Measurements from ENCODE around the gene KANSL1.
"Not testable (repeated sequence)": the region's sequence is repeated elsewhere in the genome, so short reads cannot be mapped to it uniquely, and the experiment has no call there.

Gene KANSL1

DNA sequence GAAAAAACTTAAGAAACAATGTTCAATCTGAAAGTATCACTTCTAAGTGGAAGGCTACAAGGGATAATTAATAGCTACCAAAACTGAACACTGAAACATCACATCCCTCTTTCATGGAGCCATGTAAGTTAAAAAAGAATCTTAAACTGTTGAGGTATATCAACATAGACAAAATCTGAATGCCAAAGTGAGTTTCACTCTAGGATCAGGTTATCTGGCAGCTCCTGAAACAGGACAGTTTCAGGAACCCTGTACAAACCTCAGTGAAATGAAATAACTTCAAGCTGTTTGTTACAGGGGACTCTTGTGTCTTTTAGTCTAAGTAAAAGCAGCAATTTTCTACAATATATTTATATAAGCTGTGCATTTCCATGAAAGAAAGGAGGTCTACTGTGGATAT, 73.2 kb downstream of the KANSL1 start:
- no peaks in the 10 kb centered on the region for H3K9me3 ChIP-seq (ENCODE audit: control insufficient read depth in 1 of 2, low read length in 2 of 2)
- H3K36me3 ChIP-seq (ENCODE audit: control insufficient read depth in 1 of 2, insufficient read depth in 2 of 2, low read length in 2 of 2): no peaks in the 10 kb centered on the region
- peaks cover 25 to 28% of the 10 kb centered on the region in 2 donors for H3K4me1 ChIP-seq (ENCODE audit: control insufficient read depth in 1 of 2, insufficient read depth in 2 of 2, low read length in 2 of 2)
- H3K27me3 ChIP-seq (ENCODE audit: control insufficient read depth in 1 of 2, insufficient read depth in 2 of 2, low read length in 2 of 2): no peaks in the 10 kb centered on the region
- no peak overlapping the region for H3K27ac ChIP-seq (ENCODE audit: low read depth, low read length)
- H3K4me3 ChIP-seq (ENCODE audit: low read depth in 1 of 2, low read length in 2 of 2): no peak overlapping the region
- H3K9ac ChIP-seq (ENCODE audit: low read depth in 1 of 2, low read length in 2 of 2): no peak overlapping the region

DNA sequence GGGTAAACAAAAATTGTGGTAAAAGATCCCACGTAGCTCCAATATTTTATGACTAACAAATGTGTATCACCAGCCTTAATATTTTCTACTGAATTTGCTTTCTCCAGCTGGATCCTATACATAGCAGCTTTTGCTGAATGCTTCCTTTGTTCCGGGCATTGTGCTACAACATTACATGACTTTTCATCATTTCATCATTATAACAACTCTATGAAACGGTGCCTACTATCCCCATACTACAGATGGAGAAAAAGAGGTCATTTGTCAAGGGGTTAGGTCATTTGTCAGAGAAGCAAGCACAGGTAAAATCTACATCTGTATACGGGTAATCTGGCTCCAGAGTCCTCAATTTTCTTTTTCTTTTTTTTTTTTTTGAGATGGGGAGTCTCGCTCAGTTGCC, 74.3 kb downstream of the KANSL1 start:
- Histone ChIP-seq H3K4me3 (ENCODE audit: low read depth in 1 of 2, low read length in 2 of 2) (no peak overlapping the region), H3K9ac (ENCODE audit: low read depth in 1 of 2, low read length in 2 of 2) (no peak overlapping the region), H3K4me1 (ENCODE audit: control insufficient read depth in 1 of 2, insufficient read depth in 2 of 2, low read length in 2 of 2) (peaks cover 24 to 28% of the 10 kb centered on the region in 2 donors), H3K27ac (ENCODE audit: low read depth, low read length) (no peak overlapping the region), H3K36me3 (ENCODE audit: control insufficient read depth in 1 of 2, insufficient read depth in 2 of 2, low read length in 2 of 2) (no peaks in the 10 kb centered on the region), H3K9me3 (ENCODE audit: control insufficient read depth in 1 of 2, low read length in 2 of 2) (no peaks in the 10 kb centered on the region), H3K27me3 (ENCODE audit: control insufficient read depth in 1 of 2, insufficient read depth in 2 of 2, low read length in 2 of 2) (no peaks in the 10 kb centered on the region)

DNA sequence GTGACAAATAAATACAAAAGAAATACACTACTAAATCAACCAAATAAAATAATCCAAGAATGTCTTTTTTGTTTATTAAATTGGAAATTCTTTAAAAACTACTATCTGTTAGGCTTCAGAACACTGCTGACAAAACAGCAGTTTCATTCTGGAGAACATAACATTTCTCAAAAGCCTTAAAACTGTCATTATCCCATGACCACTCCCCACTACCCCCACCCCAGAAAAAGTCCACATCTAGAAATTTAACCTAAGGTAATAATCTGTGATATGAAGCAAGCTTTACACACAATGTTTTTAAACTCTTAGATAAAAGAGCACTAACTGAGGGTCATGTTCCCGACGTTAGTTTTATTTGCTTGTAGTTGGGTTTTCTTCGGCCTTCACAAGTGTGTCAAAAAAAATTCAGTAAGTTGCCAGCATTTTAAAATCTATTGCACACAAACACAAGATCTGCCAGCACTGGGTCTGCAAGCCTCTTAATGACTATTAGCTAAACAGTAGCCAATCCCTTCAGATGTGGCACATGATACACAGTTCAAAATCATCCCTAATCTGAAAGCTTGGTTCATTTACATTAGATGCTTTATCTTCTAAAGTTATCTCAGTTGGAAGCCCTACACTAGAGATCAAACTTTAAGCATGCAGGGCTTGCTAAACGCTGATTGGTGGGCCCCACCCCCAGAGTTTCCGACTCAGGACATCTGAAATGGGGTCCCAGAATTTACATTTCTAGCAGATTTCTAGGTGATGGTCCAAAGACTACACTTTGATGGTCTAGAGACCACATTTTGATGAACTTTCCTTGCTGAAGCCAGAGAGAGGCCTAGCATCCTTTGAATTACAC, 75.2 kb downstream of the KANSL1 start:
- no peaks in the 10 kb centered on the region for H3K27me3 ChIP-seq (ENCODE audit: control insufficient read depth in 1 of 2, insufficient read depth in 2 of 2, low read length in 2 of 2)
- no peaks in the 10 kb centered on the region for H3K36me3 ChIP-seq (ENCODE audit: control insufficient read depth in 1 of 2, insufficient read depth in 2 of 2, low read length in 2 of 2)
- H3K4me3 ChIP-seq (ENCODE audit: low read depth in 1 of 2, low read length in 2 of 2): no peak overlapping the region
- H3K9me3 ChIP-seq (ENCODE audit: control insufficient read depth in 1 of 2, low read length in 2 of 2): no peaks in the 10 kb centered on the region
- peaks cover 24 to 28% of the 10 kb centered on the region in 2 donors for H3K4me1 ChIP-seq (ENCODE audit: control insufficient read depth in 1 of 2, insufficient read depth in 2 of 2, low read length in 2 of 2)
- H3K27ac ChIP-seq (ENCODE audit: low read depth, low read length): no peak overlapping the region
- H3K9ac ChIP-seq (ENCODE audit: low read depth in 1 of 2, low read length in 2 of 2): no peak overlapping the region

DNA sequence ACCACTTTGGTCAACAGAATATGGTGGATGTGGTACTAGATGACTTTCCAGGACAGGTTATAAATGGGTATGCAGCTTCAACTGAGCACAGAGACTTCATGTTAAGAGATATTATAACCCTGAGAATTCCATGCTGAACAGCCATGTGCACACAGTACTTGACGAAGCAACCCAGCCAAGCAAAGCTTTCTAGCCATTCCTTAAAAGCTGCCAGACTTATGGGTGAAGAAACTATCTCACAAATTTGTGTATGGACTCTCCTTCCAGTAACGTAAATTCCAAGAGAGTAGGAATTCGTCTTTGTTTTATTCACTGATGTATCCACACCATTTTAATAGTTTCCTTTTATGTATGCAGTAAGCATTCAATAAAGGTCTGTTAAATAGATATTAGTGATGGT, 76.1 kb downstream of the KANSL1 start:
- peaks cover 17 to 20% of the 10 kb centered on the region in 2 donors for H3K4me1 ChIP-seq (ENCODE audit: control insufficient read depth in 1 of 2, insufficient read depth in 2 of 2, low read length in 2 of 2)
- H3K36me3 ChIP-seq (ENCODE audit: control insufficient read depth in 1 of 2, insufficient read depth in 2 of 2, low read length in 2 of 2): no peaks in the 10 kb centered on the region
- no peak overlapping the region for H3K4me3 ChIP-seq (ENCODE audit: low read depth in 1 of 2, low read length in 2 of 2)
- H3K9ac ChIP-seq (ENCODE audit: low read depth in 1 of 2, low read length in 2 of 2): no peak overlapping the region
- H3K9me3 ChIP-seq (ENCODE audit: control insufficient read depth in 1 of 2, low read length in 2 of 2): no peaks in the 10 kb centered on the region
- no peaks in the 10 kb centered on the region for H3K27me3 ChIP-seq (ENCODE audit: control insufficient read depth in 1 of 2, insufficient read depth in 2 of 2, low read length in 2 of 2)
- H3K27ac ChIP-seq (ENCODE audit: low read depth, low read length): no peak overlapping the region

DNA sequence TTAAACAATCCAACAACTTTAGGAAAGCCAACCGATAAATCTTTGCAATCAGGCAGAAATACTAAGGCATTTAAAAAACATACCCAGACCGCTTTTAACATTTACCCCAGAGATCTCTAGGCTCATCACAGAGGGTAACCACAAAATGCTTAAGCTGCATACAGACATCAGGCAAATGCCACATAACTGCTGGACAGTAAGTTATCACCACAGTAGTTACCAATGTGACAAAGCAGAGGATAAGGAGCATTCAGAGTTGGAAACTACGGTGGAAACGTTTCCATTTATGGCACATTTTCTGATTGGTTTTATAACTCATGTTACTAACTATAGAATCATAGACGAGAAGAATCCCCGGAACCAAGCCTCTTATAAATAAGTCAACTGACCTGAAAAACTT, 77.5 kb downstream of the KANSL1 start:
- H3K9ac ChIP-seq (ENCODE audit: low read depth in 1 of 2, low read length in 2 of 2): no peak overlapping the region
- H3K4me3 ChIP-seq (ENCODE audit: low read depth in 1 of 2, low read length in 2 of 2): no peak overlapping the region
- H3K9me3 ChIP-seq (ENCODE audit: control insufficient read depth in 1 of 2, low read length in 2 of 2): no peaks in the 10 kb centered on the region
- H3K27ac ChIP-seq (ENCODE audit: low read depth, low read length): no peak overlapping the region
- peaks cover 8 to 9% of the 10 kb centered on the region in 2 donors for H3K4me1 ChIP-seq (ENCODE audit: control insufficient read depth in 1 of 2, insufficient read depth in 2 of 2, low read length in 2 of 2)
- H3K27me3 ChIP-seq (ENCODE audit: control insufficient read depth in 1 of 2, insufficient read depth in 2 of 2, low read length in 2 of 2): no peaks in the 10 kb centered on the region
- H3K36me3 ChIP-seq (ENCODE audit: control insufficient read depth in 1 of 2, insufficient read depth in 2 of 2, low read length in 2 of 2): no peaks in the 10 kb centered on the region

DNA sequence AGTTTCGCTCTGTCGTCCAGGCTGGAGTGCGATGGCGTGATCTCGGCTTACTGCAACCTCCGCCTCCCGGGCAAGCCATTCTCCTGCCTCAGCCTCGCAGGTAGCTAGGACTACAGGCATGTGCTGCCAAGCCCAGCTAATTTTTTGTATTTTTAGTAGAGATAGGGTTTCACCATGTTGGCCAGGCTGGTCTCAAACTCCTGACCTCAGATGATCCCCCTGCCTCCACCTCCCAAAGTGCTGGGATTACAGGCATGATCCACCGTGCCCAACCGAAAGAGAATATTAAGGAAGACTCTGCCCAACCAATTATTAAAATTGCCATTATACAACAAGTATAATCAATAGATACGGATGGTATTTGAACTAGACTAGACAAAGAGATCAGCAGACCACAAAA, 82.0 kb downstream of the KANSL1 start:
- not testable (repeated sequence) for H3K9ac ChIP-seq (ENCODE audit: low read depth in 1 of 2, low read length in 2 of 2); H3K27me3 ChIP-seq (ENCODE audit: control insufficient read depth in 1 of 2, insufficient read depth in 2 of 2, low read length in 2 of 2); H3K4me3 ChIP-seq (ENCODE audit: low read depth in 1 of 2, low read length in 2 of 2); H3K27ac ChIP-seq (ENCODE audit: low read depth, low read length); H3K9me3 ChIP-seq (ENCODE audit: control insufficient read depth in 1 of 2, low read length in 2 of 2); H3K36me3 ChIP-seq (ENCODE audit: control insufficient read depth in 1 of 2, insufficient read depth in 2 of 2, low read length in 2 of 2)
- H3K4me1 ChIP-seq (ENCODE audit: control insufficient read depth in 1 of 2, insufficient read depth in 2 of 2, low read length in 2 of 2): peaks cover 15 to 19% of the 10 kb centered on the region in 2 donors

DNA sequence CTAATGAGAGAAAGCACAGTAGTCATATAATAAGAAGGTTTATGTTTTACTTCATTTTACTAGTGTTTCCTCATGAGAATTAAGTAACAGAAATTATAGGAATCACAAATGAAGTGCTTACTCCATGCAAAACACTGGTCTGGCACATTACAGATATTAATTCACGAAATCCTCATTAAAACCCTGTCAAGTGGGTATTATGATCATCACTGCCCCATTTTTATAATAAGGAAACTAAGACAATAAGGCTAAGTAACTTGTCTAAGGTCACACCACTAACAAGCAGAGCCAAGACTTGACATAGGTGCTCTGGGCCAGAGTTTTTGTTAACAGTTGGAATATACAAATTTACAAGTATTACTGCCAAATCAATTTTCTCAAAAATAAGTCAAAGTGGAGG, 83.0 kb downstream of the KANSL1 start:
- Histone ChIP-seq H3K27me3 (ENCODE audit: control insufficient read depth in 1 of 2, insufficient read depth in 2 of 2, low read length in 2 of 2) (no peaks in the 10 kb centered on the region), H3K9me3 (ENCODE audit: control insufficient read depth in 1 of 2, low read length in 2 of 2) (no peaks in the 10 kb centered on the region), H3K4me1 (ENCODE audit: control insufficient read depth in 1 of 2, insufficient read depth in 2 of 2, low read length in 2 of 2) (peaks cover 15 to 19% of the 10 kb centered on the region in 2 donors), H3K9ac (ENCODE audit: low read depth in 1 of 2, low read length in 2 of 2) (no peak overlapping the region), H3K27ac (ENCODE audit: low read depth, low read length) (no peak overlapping the region), H3K36me3 (ENCODE audit: control insufficient read depth in 1 of 2, insufficient read depth in 2 of 2, low read length in 2 of 2) (no peaks in the 10 kb centered on the region), H3K4me3 (ENCODE audit: low read depth in 1 of 2, low read length in 2 of 2) (no peak overlapping the region)

DNA sequence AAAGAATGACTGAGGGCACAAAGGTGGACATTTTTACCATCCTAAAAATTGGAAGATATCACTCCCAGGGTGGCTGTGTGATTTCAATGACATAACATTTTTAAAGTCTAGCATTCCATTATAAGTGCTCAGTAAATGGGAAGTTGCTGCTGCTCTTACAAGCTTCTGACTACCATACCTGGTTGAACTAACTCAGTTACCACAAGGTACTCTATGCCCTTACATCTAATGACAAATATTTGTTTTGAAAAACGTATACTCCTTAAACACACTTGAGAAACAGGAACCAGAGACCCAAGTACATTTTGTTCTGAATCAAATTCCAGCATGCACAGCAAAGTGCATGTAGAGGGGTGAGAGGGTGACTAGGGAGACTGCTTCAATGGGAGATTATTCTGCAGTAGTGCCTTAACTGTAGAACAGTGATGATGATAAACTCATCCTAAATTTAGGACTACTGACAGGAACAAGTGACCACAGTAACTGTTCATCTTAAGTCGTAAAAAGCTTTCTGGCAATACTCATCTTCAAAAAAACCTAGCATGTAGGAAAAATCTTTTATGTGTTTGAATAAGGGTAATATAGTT, 83.5 kb downstream of the KANSL1 start:
- Histone ChIP-seq H3K27me3 (ENCODE audit: control insufficient read depth in 1 of 2, insufficient read depth in 2 of 2, low read length in 2 of 2) (no peaks in the 10 kb centered on the region), H3K9ac (ENCODE audit: low read depth in 1 of 2, low read length in 2 of 2) (no peak overlapping the region), H3K9me3 (ENCODE audit: control insufficient read depth in 1 of 2, low read length in 2 of 2) (no peaks in the 10 kb centered on the region), H3K36me3 (ENCODE audit: control insufficient read depth in 1 of 2, insufficient read depth in 2 of 2, low read length in 2 of 2) (no peaks in the 10 kb centered on the region), H3K27ac (ENCODE audit: low read depth, low read length) (no peak overlapping the region), H3K4me3 (ENCODE audit: low read depth in 1 of 2, low read length in 2 of 2) (no peak overlapping the region), H3K4me1 (ENCODE audit: control insufficient read depth in 1 of 2, insufficient read depth in 2 of 2, low read length in 2 of 2) (peaks cover 15 to 19% of the 10 kb centered on the region in 2 donors)

DNA sequence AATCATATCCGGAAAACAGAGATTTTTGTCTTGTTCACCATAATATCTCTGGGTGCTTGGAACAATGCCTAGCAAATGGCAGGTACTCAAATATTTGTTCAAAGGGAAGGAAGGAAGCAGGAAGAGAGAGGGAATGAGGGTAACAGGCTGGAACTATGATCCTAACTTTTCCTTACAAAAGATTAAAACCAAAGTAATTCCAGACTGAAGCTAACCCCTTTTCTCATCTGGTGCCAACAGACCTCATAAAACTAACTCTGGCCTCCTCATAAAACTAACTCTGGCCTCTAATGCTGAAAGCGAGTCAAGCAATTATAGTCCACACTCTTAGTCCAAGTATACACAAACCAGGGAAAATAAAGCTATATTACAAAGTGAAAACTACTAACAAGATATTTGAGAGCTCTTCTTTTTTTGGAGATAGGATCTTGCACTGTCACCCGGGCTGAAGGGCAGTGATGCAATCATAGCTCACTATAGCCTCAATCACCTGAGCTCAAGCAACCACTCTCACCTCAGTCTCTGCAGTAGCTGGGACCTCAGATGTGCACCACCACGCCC, 84.6 kb downstream of the KANSL1 start:
- Histone ChIP-seq H3K4me3 (ENCODE audit: low read depth in 1 of 2, low read length in 2 of 2) (no peak overlapping the region), H3K36me3 (ENCODE audit: control insufficient read depth in 1 of 2, insufficient read depth in 2 of 2, low read length in 2 of 2) (no peaks in the 10 kb centered on the region), H3K9me3 (ENCODE audit: control insufficient read depth in 1 of 2, low read length in 2 of 2) (no peaks in the 10 kb centered on the region), H3K4me1 (ENCODE audit: control insufficient read depth in 1 of 2, insufficient read depth in 2 of 2, low read length in 2 of 2) (peaks cover 15 to 19% of the 10 kb centered on the region in 2 donors), H3K9ac (ENCODE audit: low read depth in 1 of 2, low read length in 2 of 2) (no peak overlapping the region), H3K27me3 (ENCODE audit: control insufficient read depth in 1 of 2, insufficient read depth in 2 of 2, low read length in 2 of 2) (no peaks in the 10 kb centered on the region), H3K27ac (ENCODE audit: low read depth, low read length) (no peak overlapping the region)

DNA sequence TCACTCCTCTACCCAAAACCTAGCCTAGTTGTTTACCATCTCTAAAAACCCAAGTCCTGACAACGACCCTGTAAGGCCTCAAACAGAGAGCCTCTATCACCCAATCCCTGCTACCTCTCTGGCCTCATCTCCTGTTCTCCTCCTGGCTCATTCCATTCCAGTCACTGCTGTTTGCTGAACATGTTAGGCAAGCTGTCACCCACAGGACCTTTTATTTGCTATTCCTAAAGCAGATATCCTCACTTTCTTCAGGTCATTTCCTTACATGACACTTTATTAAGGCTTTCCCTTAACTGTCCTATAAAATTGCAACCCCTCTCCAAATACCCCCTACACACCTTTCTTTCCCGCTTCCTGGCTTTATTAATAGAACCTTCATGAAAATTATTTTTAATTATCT, 85.1 kb downstream of the KANSL1 start:
- H3K36me3 ChIP-seq (ENCODE audit: control insufficient read depth in 1 of 2, insufficient read depth in 2 of 2, low read length in 2 of 2): no peaks in the 10 kb centered on the region
- H3K4me1 ChIP-seq (ENCODE audit: control insufficient read depth in 1 of 2, insufficient read depth in 2 of 2, low read length in 2 of 2): peaks cover 15 to 19% of the 10 kb centered on the region in 2 donors
- no peak overlapping the region for H3K27ac ChIP-seq (ENCODE audit: low read depth, low read length)
- H3K9ac ChIP-seq (ENCODE audit: low read depth in 1 of 2, low read length in 2 of 2): no peak overlapping the region
- no peaks in the 10 kb centered on the region for H3K27me3 ChIP-seq (ENCODE audit: control insufficient read depth in 1 of 2, insufficient read depth in 2 of 2, low read length in 2 of 2)
- H3K4me3 ChIP-seq (ENCODE audit: low read depth in 1 of 2, low read length in 2 of 2): no peak overlapping the region
- no peaks in the 10 kb centered on the region for H3K9me3 ChIP-seq (ENCODE audit: control insufficient read depth in 1 of 2, low read length in 2 of 2)

All from duodenal mucosa (tissue), 2 donors.